ENCODE data around the gene BRAF.

DNA sequence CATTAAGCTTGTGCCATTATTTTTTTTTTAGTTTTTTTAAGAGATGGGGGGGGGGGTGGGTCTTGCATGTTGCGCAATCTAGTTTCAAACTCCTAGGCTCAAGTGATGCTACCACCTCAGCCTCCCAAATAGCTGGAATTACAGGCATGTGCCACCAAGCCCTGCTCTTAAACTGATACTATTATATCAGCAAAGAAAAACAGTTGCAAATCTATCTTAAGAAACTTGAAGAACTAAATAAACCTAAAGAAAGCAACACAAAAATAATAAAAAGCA, 47.5 kb downstream of the BRAF start:
- TF ChIP-seq POLR2A (IDR thresholded peaks at IDR 0.05) = no peak
- TF ChIP-seq, protein P1, sequence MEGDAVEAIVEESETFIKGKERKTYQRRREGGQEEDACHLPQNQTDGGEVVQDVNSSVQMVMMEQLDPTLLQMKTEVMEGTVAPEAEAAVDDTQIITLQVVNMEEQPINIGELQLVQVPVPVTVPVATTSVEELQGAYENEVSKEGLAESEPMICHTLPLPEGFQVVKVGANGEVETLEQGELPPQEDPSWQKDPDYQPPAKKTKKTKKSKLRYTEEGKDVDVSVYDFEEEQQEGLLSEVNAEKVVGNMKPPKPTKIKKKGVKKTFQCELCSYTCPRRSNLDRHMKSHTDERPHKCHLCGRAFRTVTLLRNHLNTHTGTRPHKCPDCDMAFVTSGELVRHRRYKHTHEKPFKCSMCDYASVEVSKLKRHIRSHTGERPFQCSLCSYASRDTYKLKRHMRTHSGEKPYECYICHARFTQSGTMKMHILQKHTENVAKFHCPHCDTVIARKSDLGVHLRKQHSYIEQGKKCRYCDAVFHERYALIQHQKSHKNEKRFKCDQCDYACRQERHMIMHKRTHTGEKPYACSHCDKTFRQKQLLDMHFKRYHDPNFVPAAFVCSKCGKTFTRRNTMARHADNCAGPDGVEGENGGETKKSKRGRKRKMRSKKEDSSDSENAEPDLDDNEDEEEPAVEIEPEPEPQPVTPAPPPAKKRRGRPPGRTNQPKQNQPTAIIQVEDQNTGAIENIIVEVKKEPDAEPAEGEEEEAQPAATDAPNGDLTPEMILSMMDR (IDR thresholded peaks at IDR 0.05) = no peak

Measured in lower leg skin (tissue), 3 donors.